Activated CD8-positive, alpha-beta T cell treated with anti-CD3 and anti-CD28 coated beads, Interleukin-2, amount 10 ng/mL, durations not matched to agents 7 days and 5 days (primary cell): ENCODE results near the gene GABRR1. TPM values are rescaled to one million over a fixed set of nuclear protein-coding genes. Genes with fewer than 3 reads are reported as not detected.

ENCODE experiments used
- ATAC-seq: fragments of 150-1000 bp; cut with Tn5 transposase; one replicate; pipeline ENCODE4 v1.10.0; 2021; ENCODE audit warnings: moderate library complexity
- CTCF ChIA-PET: fragments of 350-600 bp; sonication (Branson Sonifier 250); formaldehyde crosslinking; loops from one replicate; lab custom pipeline; 2021; ENCODE audit warnings: antibody characterized with exemption; lab: Charles Lee
- POLR2A ChIA-PET: fragments of 350-600 bp; sonication (Branson Sonifier 250); formaldehyde crosslinking; loops from one replicate; lab custom pipeline; 2021; ENCODE audit warnings: antibody characterized with exemption; lab: Charles Lee
- DNase-seq: peaks from one replicate; pipeline ENCODE4 v3.0.0-alpha.2; 2020
- H3K27ac Mint-ChIP-seq: one replicate; pipeline ENCODE4 v1.8.0; 2021; ENCODE audit warnings: mild to moderate bottlenecking, mixed read lengths
- H3K27me3 Mint-ChIP-seq: one replicate; pipeline ENCODE4 v1.8.0; 2021; ENCODE audit warnings: low read depth, mixed read lengths
- H3K36me3 Mint-ChIP-seq: one replicate; pipeline ENCODE4 v1.8.0; 2021; ENCODE audit warnings: low read depth, mixed read lengths
- H3K4me1 Mint-ChIP-seq: one replicate; pipeline ENCODE4 v1.8.0; 2021; ENCODE audit warnings: low read depth, mixed read lengths
- H3K4me3 Mint-ChIP-seq: one replicate; pipeline ENCODE4 v1.8.0; 2021; ENCODE audit warnings: mild to moderate bottlenecking, mixed read lengths
- H3K9me3 Mint-ChIP-seq: one replicate; pipeline ENCODE4 v1.8.0; 2022; ENCODE audit warnings: mixed read lengths; ENCODE audit not compliant: insufficient read depth
- total RNA-seq, 2 experiments: library from RNA; stranded (reverse); gene quantifications; one replicate each; pipeline ENCODE4 v1.2.3, GENCODE V29; 2021

GABRR1 gene
- not detected for total RNA-seq

DNA sequence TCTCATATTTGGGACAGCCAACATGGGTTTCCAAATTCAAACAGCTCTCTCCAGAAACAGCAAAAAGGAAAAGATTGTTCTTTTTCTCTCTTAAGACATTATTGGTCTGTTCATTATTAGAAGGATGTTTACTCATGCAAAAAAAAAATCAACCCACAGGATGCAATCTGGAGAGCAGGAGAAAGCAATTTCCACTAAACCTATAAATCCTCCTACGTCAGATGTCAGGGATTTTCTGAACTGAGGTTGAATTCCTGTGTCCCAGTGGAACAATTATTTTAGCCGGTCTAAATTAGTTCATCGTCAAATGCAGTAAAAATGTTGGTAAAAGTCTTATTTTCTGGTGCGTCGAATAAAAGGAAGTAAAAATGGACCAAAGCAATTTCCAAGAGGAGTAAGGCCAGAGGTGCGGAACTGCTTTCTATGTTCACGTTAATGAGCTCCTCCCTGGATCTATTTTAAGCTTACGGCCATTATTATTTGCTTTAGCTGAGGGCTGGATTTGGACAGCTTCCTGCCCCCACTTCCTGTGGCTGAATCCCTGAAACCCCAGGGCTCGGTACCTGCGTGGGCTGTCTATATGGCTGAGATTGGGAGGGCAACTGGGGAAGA is at the start of gene GABRR1:
GABRR1 (minus strand) TSS at position 60 of the 612 bp plus-strand sequence; CDS start at position 24, 36 bp downstream.
- no peak within 1 kb of the TSS for H3K4me3 Mint-ChIP-seq
- H3K4me1 Mint-ChIP-seq: no peaks in the 10 kb centered on the region
- ATAC-seq (no peak), DNase-seq (no peak)
- H3K9me3 Mint-ChIP-seq: no peaks in the 10 kb centered on the region
- CTCF ChIA-PET: interaction anchor here (1.1 kb wide), 1 partner anchor 94 kb away, joined by 3 read pairs; no protein-coding TSS in a partner anchor
- POLR2A ChIA-PET: interaction anchor here (0.8 kb wide), 1 partner anchor 55 kb away, joined by 3 read pairs; no protein-coding TSS in a partner anchor
- H3K36me3 Mint-ChIP-seq: no peaks in the 10 kb centered on the region
- H3K27me3 Mint-ChIP-seq: peaks cover 39% of the 10 kb centered on the region
- H3K27ac Mint-ChIP-seq: no peak within 1 kb of the TSS

GRCh38 chr6:89264296-89264695 is 47.1 kb upstream of the GABRR1 start:
- ATAC-seq (no peak), DNase-seq (no peak)
- H3K36me3 Mint-ChIP-seq: no peaks in the 10 kb centered on the region
- H3K27ac Mint-ChIP-seq: no peak overlapping the region
- peaks cover 6% of the 10 kb centered on the region for H3K27me3 Mint-ChIP-seq
- H3K4me1 Mint-ChIP-seq: no peaks in the 10 kb centered on the region
- ChIA-PET POLR2A (no interaction called here), CTCF (no interaction called here)
- H3K9me3 Mint-ChIP-seq: no peaks in the 10 kb centered on the region
- H3K4me3 Mint-ChIP-seq: no peak overlapping the region

- ChIA-PET POLR2A (no interaction called here), CTCF (interaction anchor here (1.3 kb wide), 1 partner anchor 480 kb away, joined by 3 read pairs; no protein-coding TSS in a partner anchor)
- Mint-ChIP-seq H3K4me3 (no peak overlapping the region), H3K27ac (no peak overlapping the region), H3K36me3 (no peaks in the 10 kb centered on the region), H3K27me3 (peaks cover 6% of the 10 kb centered on the region), H3K9me3 (no peaks in the 10 kb centered on the region), H3K4me1 (no peaks in the 10 kb centered on the region)
- DNase-seq: no peak
- no peak for ATAC-seq
Observed at GRCh38 chr6:89260832-89261231, 43.7 kb upstream of the GABRR1 start.

GRCh38 chr6:89260310-89260709 is 43.2 kb upstream of the GABRR1 start:
- no peaks in the 10 kb centered on the region for H3K4me1 Mint-ChIP-seq
- DNase-seq (no peak), ATAC-seq (no peak)
- H3K9me3 Mint-ChIP-seq: no peaks in the 10 kb centered on the region
- H3K27ac Mint-ChIP-seq: no peak overlapping the region
- POLR2A ChIA-PET: no interaction called here
- CTCF ChIA-PET: interaction anchor here (1.3 kb wide), 1 partner anchor 480 kb away, joined by 3 read pairs; no protein-coding TSS in a partner anchor
- H3K27me3 Mint-ChIP-seq: peaks cover 3% of the 10 kb centered on the region
- H3K36me3 Mint-ChIP-seq: no peaks in the 10 kb centered on the region
- no peak overlapping the region for H3K4me3 Mint-ChIP-seq

- no peak for ATAC-seq
- POLR2A ChIA-PET: no interaction called here
- no peak overlapping the region for H3K27ac Mint-ChIP-seq
- no peak for DNase-seq
- peaks cover 4% of the 10 kb centered on the region for H3K27me3 Mint-ChIP-seq
- no peaks in the 10 kb centered on the region for H3K9me3 Mint-ChIP-seq
- no peak overlapping the region for H3K4me3 Mint-ChIP-seq
- H3K36me3 Mint-ChIP-seq: no peaks in the 10 kb centered on the region
- H3K4me1 Mint-ChIP-seq: no peaks in the 10 kb centered on the region
- CTCF ChIA-PET: interaction anchor here (0.6 kb wide), 1 partner anchor 561 kb away, joined by 3 read pairs; no protein-coding TSS in a partner anchor
Observed at GRCh38 chr6:89258912-89259311, 41.8 kb upstream of the GABRR1 start.

- no peak for DNase-seq
- peaks cover 9% of the 10 kb centered on the region for H3K27me3 Mint-ChIP-seq
- H3K36me3 Mint-ChIP-seq: no peaks in the 10 kb centered on the region
- ChIA-PET CTCF (no interaction called here), POLR2A (no interaction called here)
- H3K9me3 Mint-ChIP-seq: no peaks in the 10 kb centered on the region
- ATAC-seq: no peak
- no peaks in the 10 kb centered on the region for H3K4me1 Mint-ChIP-seq
- no peak overlapping the region for H3K27ac Mint-ChIP-seq
- H3K4me3 Mint-ChIP-seq: no peak overlapping the region
Observed at GRCh38 chr6:89257781-89258180, 40.6 kb upstream of the GABRR1 start.

DNA sequence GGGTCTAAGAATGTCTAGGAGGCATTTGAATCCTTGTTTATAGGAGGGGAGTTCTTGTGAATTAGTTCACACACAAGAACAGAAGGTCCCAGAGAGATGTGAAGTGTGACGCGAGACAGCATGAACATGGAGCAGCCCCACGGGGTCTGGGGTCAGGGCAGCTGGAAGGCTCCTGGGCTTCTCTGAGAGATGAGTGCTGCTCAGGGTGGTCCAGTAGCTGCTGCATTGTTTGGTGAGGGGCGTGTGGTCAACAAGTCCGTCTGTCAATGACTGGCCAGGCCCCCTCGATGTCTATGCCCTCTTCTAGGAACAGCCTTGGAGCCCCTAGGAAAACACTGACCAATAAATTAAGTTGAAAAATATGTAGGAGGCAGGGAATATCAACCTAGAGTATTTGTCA is 40.2 kb upstream of the GABRR1 start:
- Mint-ChIP-seq H3K9me3 (no peaks in the 10 kb centered on the region), H3K27ac (no peak overlapping the region), H3K36me3 (no peaks in the 10 kb centered on the region), H3K4me1 (no peaks in the 10 kb centered on the region), H3K27me3 (peaks cover 9% of the 10 kb centered on the region), H3K4me3 (no peak overlapping the region)
- DNase-seq (no peak), ATAC-seq (no peak)
- ChIA-PET CTCF (no interaction called here), POLR2A (no interaction called here)

DNA sequence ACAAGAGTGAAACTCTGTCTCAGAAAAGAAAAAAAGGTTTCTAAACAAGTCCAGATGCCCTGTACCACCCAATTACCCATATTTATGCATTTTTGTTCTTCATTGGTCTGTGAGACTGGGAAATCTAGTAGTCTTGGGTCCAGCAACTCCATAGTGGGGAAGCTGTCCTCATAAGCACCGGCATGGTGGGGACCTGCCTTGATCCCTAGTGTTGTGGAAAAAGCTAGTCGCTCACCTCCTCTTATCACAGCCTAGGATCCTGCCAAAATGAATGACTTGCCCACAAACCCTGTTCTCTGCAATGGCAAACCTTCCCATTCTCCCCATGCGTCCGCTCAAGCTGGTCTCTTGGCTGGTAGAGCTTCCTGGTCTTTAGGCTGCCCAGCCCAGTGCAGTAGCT is 38.3 kb upstream of the GABRR1 start:
- ATAC-seq (no peak), DNase-seq (no peak)
- H3K36me3 Mint-ChIP-seq: no peaks in the 10 kb centered on the region
- H3K9me3 Mint-ChIP-seq: no peaks in the 10 kb centered on the region
- H3K27ac Mint-ChIP-seq: no peak overlapping the region
- peaks cover 9% of the 10 kb centered on the region for H3K27me3 Mint-ChIP-seq
- H3K4me1 Mint-ChIP-seq: no peaks in the 10 kb centered on the region
- CTCF ChIA-PET: no interaction called here
- POLR2A ChIA-PET: no interaction called here
- no peak overlapping the region for H3K4me3 Mint-ChIP-seq

GRCh38 chr6:89254569-89254968 is 37.4 kb upstream of the GABRR1 start:
- Mint-ChIP-seq H3K4me3 (no peak overlapping the region), H3K9me3 (no peaks in the 10 kb centered on the region), H3K36me3 (no peaks in the 10 kb centered on the region), H3K27me3 (peaks cover 9% of the 10 kb centered on the region), H3K27ac (no peak overlapping the region), H3K4me1 (no peaks in the 10 kb centered on the region)
- CTCF ChIA-PET: no interaction called here
- no peak for DNase-seq
- no peak for ATAC-seq
- POLR2A ChIA-PET: no interaction called here

DNA sequence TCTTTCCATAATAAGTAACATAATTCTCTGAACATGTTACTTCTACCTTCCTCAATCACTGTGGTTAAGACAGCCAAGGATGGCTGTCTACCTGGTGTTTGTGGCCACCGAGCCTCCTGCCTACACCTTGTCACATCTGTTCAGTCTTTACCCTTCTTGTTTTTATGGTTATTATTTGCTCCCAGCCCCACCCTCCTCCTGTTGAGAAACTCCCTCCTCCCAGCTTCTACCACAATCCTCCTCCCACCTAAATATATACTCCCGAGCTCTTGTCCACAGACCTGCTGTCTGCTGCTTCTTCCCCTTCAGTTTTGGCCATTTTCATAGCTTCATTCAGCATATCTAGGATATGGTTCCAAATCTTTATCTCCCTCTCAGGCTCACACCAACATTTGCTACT is 35.7 kb upstream of the GABRR1 start:
- ChIA-PET CTCF (no interaction called here), POLR2A (no interaction called here)
- no peak for ATAC-seq
- Mint-ChIP-seq H3K9me3 (no peaks in the 10 kb centered on the region), H3K27me3 (peaks cover 11% of the 10 kb centered on the region), H3K27ac (no peak overlapping the region), H3K36me3 (no peaks in the 10 kb centered on the region), H3K4me1 (no peaks in the 10 kb centered on the region), H3K4me3 (no peak overlapping the region)
- DNase-seq: no peak

- Mint-ChIP-seq H3K4me1 (no peaks in the 10 kb centered on the region), H3K27ac (no peak overlapping the region), H3K9me3 (no peaks in the 10 kb centered on the region), H3K27me3 (peaks cover 17% of the 10 kb centered on the region), H3K4me3 (no peak overlapping the region), H3K36me3 (no peaks in the 10 kb centered on the region)
- ChIA-PET CTCF (no interaction called here), POLR2A (no interaction called here)
- DNase-seq (no peak), ATAC-seq (no peak)
Observed at GRCh38 chr6:89251976-89252375, 34.8 kb upstream of the GABRR1 start.

DNA sequence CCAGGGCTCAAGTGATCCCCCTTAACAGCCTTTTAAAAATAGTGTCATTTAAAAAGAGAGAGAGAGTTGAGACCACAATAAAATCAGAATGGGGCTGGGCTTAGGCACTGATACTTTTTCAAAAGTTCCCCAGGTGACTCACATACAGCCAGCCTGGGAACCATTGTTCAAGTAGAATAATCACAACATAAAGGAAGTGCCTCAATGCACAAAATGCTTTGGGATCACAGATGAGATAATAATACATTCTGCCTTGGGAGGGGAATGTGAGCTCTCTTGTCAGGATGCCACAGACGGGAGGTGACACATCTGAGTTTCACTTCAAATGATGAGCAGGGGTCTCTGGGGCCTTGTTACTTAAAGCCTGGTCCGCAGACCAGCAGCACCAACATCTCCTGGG is 34.0 kb upstream of the GABRR1 start:
- DNase-seq (no peak), ATAC-seq (no peak)
- POLR2A ChIA-PET: no interaction called here
- Mint-ChIP-seq H3K27me3 (peaks cover 23% of the 10 kb centered on the region), H3K27ac (no peak overlapping the region), H3K4me1 (no peaks in the 10 kb centered on the region), H3K36me3 (no peaks in the 10 kb centered on the region), H3K9me3 (no peaks in the 10 kb centered on the region), H3K4me3 (no peak overlapping the region)
- CTCF ChIA-PET: no interaction called here

GRCh38 chr6:89250239-89250638 is 33.1 kb upstream of the GABRR1 start:
- ChIA-PET CTCF (no interaction called here), POLR2A (no interaction called here)
- H3K4me3 Mint-ChIP-seq: no peak overlapping the region
- H3K4me1 Mint-ChIP-seq: no peaks in the 10 kb centered on the region
- no peaks in the 10 kb centered on the region for H3K9me3 Mint-ChIP-seq
- peaks cover 28% of the 10 kb centered on the region for H3K27me3 Mint-ChIP-seq
- H3K36me3 Mint-ChIP-seq: no peaks in the 10 kb centered on the region
- no peak overlapping the region for H3K27ac Mint-ChIP-seq
- DNase-seq: no peak
- ATAC-seq: no peak
